SU-DHL-6 (cell line): ENCODE measurements around the gene KRTAP10-11.

Experiments
- EZH2phosphoT487 ChIP-seq: fragments of 200-600 bp; sonication (generic), shearing (Covaris generic); conservative IDR thresholded peaks from 2 replicates; pipeline ENCODE4 v1.6.1; 2018; ENCODE audit warnings: mild to moderate bottlenecking, antibody characterized with exemption, low read length, moderate library complexity, mixed read lengths
- TF ChIP-seq, protein P1 (sequence below): fragments of 200-600 bp; sonication (generic); IDR thresholded peaks from one replicate; pipeline ENCODE4 v1.5.1; 2017; ENCODE audit warnings: antibody characterized with exemption, mild to moderate bottlenecking, low read length, moderate library complexity; ENCODE audit not compliant: insufficient read depth, poor library complexity, severe bottlenecking

- TF ChIP-seq, protein P1, sequence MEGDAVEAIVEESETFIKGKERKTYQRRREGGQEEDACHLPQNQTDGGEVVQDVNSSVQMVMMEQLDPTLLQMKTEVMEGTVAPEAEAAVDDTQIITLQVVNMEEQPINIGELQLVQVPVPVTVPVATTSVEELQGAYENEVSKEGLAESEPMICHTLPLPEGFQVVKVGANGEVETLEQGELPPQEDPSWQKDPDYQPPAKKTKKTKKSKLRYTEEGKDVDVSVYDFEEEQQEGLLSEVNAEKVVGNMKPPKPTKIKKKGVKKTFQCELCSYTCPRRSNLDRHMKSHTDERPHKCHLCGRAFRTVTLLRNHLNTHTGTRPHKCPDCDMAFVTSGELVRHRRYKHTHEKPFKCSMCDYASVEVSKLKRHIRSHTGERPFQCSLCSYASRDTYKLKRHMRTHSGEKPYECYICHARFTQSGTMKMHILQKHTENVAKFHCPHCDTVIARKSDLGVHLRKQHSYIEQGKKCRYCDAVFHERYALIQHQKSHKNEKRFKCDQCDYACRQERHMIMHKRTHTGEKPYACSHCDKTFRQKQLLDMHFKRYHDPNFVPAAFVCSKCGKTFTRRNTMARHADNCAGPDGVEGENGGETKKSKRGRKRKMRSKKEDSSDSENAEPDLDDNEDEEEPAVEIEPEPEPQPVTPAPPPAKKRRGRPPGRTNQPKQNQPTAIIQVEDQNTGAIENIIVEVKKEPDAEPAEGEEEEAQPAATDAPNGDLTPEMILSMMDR = no peak
- TF ChIP-seq EZH2phosphoT487 = no peak
These were observed 9.8 kb upstream of the KRTAP10-11 start for GRCh38 chr21:44636209-44637017.
